B cell (primary cell): ENCODE results near the gene GTF2A1L. TPM values are rescaled to one million over a fixed set of nuclear protein-coding genes. Genes with fewer than 3 reads are reported as not detected.

Experiments used
- ATAC-seq: fragments of 200-7000 bp; cut with Tn5 transposase; one replicate; pipeline ENCODE4 v1.10.0; 2021; ENCODE audit warnings: low read depth, mild to moderate bottlenecking, moderate number of reproducible peaks, moderate library complexity
- CTCF ChIA-PET: fragments of 350-600 bp; sonication (Branson Sonifier 250); formaldehyde crosslinking; loops from one replicate; lab custom pipeline; 2021; ENCODE audit warnings: antibody characterized with exemption, inconsistent platforms; lab: Charles Lee
- POLR2A ChIA-PET: fragments of 350-600 bp; sonication (Branson Sonifier 250); formaldehyde crosslinking; loops from one replicate; lab custom pipeline; 2021; ENCODE audit warnings: antibody characterized with exemption; lab: Charles Lee
- DNase-seq: peaks from one replicate; pipeline ENCODE4 v3.0.0; 2013
- H2AFZ ChIP-seq: 2 replicates; pipeline ENCODE4 v1.6.1; 2012; ENCODE audit warnings: mild to moderate bottlenecking, low read depth, low read length; ENCODE audit not compliant: insufficient read depth, poor library complexity, severe bottlenecking
- H3K27ac ChIP-seq, 2 donors: 1 replicate in 1 of 2; 2 replicates in 1 of 2; pipeline ENCODE4 v1.5.1; 2012 to 2013; ENCODE audit warnings: low read length in 2 of 2, mild to moderate bottlenecking in 2 of 2, moderate library complexity in 1 of 2
- H3K27me3 ChIP-seq, 4 experiments: fragments of 200-600 bp in 1 of 4; sonication (generic) in 1 of 4; replicated peaks in 1 of 4; 1 replicate in 2 of 4; 2 replicates in 2 of 4; pipeline versions ENCODE4 v1.6.1 to v1.7.0; 2013 to 2016; ENCODE audit warnings: low read length in 3 of 4, mild to moderate bottlenecking in 2 of 4, mixed read lengths in 1 of 4, moderate library complexity in 1 of 4; ENCODE audit not compliant: insufficient read depth in 4 of 4, control insufficient read depth in 3 of 4; ENCODE audit errors: control extremely low read depth in 1 of 4
- H3K36me3 ChIP-seq, 2 experiments: replicated peaks in 1 of 2; 1 replicate in 1 of 2; 2 replicates in 1 of 2; pipeline versions ENCODE4 v1.6.1 to v1.7.1; 2013; ENCODE audit warnings: low read length in 1 of 2; ENCODE audit not compliant: insufficient read depth in 2 of 2, control insufficient read depth in 1 of 2; ENCODE audit errors: control extremely low read depth in 1 of 2, extremely low read depth in 1 of 2
- H3K4me1 ChIP-seq, 2 donors: fragments of 200-600 bp in 1 of 2; sonication (generic) in 1 of 2; 1 replicate in 1 of 2; 2 replicates in 1 of 2; pipeline versions ENCODE4 v1.5.1 to v1.6.1; 2013 to 2017; ENCODE audit warnings: low read length in 2 of 2; ENCODE audit not compliant: control insufficient read depth in 2 of 2, insufficient read depth in 2 of 2
- H3K4me2 ChIP-seq: replicated peaks from 2 replicates; pipeline ENCODE3; 2012; ENCODE audit warnings: mild to moderate bottlenecking, low read depth, low read length; ENCODE audit not compliant: poor library complexity, severe bottlenecking
- H3K4me3 ChIP-seq, 5 experiments: fragments of 200-600 bp in 1 of 5; sonication (generic) in 1 of 5; 1 replicate in 3 of 5; 2 replicates in 2 of 5; pipeline versions ENCODE4 v1.5.1 to v1.7.0; 2011 to 2016; ENCODE audit warnings: low read length in 4 of 5, mild to moderate bottlenecking in 4 of 5, low read depth in 2 of 5, control low read depth in 1 of 5, moderate library complexity in 1 of 5; ENCODE audit not compliant: insufficient read depth in 1 of 5; ENCODE audit errors: control extremely low read depth in 1 of 5, extremely low read depth in 1 of 5
- H3K79me2 ChIP-seq: fragments of 200-600 bp; sonication (generic); one replicate; pipeline ENCODE4 v1.6.0; 2016; ENCODE audit warnings: low read length; ENCODE audit not compliant: control insufficient read depth, insufficient read depth
- H3K9ac ChIP-seq: fragments of 200-600 bp; sonication (generic); 2 replicates; pipeline ENCODE4 v1.6.1; 2017; ENCODE audit warnings: mild to moderate bottlenecking, low read length, moderate library complexity
- H3K9me3 ChIP-seq, 3 donors: one replicate each; pipeline versions ENCODE4 v1.6.1 to v1.7.1; 2013; ENCODE audit warnings: low read length in 2 of 3; ENCODE audit not compliant: control insufficient read depth in 2 of 3, insufficient read depth in 1 of 3; ENCODE audit errors: control extremely low read depth in 1 of 3
- H4K20me1 ChIP-seq: 2 replicates; pipeline ENCODE4 v1.6.0; 2012; ENCODE audit warnings: mild to moderate bottlenecking, low read length; ENCODE audit not compliant: insufficient read depth, control insufficient read depth, poor library complexity, severe bottlenecking
- H3K27ac Mint-ChIP-seq: one replicate; pipeline ENCODE4 v1.8.0; 2021; ENCODE audit warnings: mixed read lengths
- H3K27me3 Mint-ChIP-seq: one replicate; pipeline ENCODE4 v1.8.0; 2021; ENCODE audit warnings: mixed read lengths
- H3K4me1 Mint-ChIP-seq: one replicate; pipeline ENCODE4 v1.8.0; 2021; ENCODE audit warnings: mixed read lengths
- H3K4me3 Mint-ChIP-seq: one replicate; pipeline ENCODE4 v1.8.0; 2021; ENCODE audit warnings: mixed read lengths
- H3K9me3 Mint-ChIP-seq: one replicate; pipeline ENCODE4 v1.8.0; 2022; ENCODE audit warnings: mixed read lengths; ENCODE audit not compliant: insufficient read depth
- EZH2 ChIP-seq: IDR thresholded peaks from 2 replicates; pipeline ENCODE4 v1.6.1; 2012; ENCODE audit warnings: borderline replicate concordance, low read depth, mild to moderate bottlenecking, moderate library complexity, low read length; ENCODE audit not compliant: insufficient read depth, poor library complexity, severe bottlenecking
- WGBS: methylation state at CpG from one replicate; pipeline ENCODE4 v1.1.5; 2013; ENCODE audit warnings: missing lambda C conversion rate; ENCODE audit not compliant: insufficient coverage; 5-methylcytosine and 5-hydroxymethylcytosine counted together
- intact Hi-C: fragments of 100-400 bp; cut with micrococcal nuclease; formaldehyde crosslinking; loops from one replicate; pipeline ENCODE4 v1.10.0; 2022
- polyA plus RNA-seq: library from polyadenylated mRNA; depleted of rRNA; stranded (reverse); fragments of >200 nt; gene quantifications from 2 replicates; pipeline ENCODE4 v1.2.3, GENCODE V29; 2012
- total RNA-seq, 2 donors: library from RNA; stranded (reverse); fragments of 120-200 nt in 1 of 2; gene quantifications; 1 replicate in 1 of 2; 2 replicates in 1 of 2; pipeline versions ENCODE4 v1.2.3 to v1.2.4, GENCODE V29; 2013 to 2022
- TF ChIP-seq, protein P1 (sequence below): fragments of 200-600 bp; IDR thresholded peaks from one replicate; pipeline ENCODE4 v1.8.0; 2022; ENCODE audit warnings: antibody characterized with exemption, mild to moderate bottlenecking

The GTF2A1L gene
- total and polyA plus RNA-seq, 2 donors (not counting 1 experiment from before 2014, with no cell fraction given): not detected

DNA sequence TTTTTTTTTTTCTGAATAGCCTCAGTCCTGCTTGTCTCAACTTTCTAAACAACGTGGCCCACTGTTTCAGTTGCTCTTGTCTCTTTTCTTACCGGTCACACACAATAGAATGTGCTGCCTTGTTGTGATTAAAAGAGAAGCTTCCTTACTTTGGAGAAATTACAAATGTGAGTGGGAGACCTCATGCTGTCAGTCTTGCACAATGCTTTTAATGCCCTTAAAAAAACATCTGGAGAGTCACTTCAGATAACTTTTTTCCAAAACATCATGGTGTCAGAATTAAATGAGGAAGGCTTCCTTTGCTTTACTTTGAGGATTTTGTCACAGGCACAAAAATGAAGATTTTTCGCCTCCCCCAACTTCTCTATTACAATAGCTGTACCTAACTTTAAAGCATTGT is 100.2 kb downstream of the GTF2A1L start:
- CTCF ChIA-PET: no interaction called here
- Histone ChIP-seq H3K9me3 (no peaks in the 10 kb centered on the region), H3K27me3 (no peaks in the 10 kb centered on the region), H3K9ac (no peak overlapping the region), H3K4me3 (no peak overlapping the region), H3K79me2 (no peaks in the 10 kb centered on the region), H2AFZ (no peak overlapping the region), H4K20me1 (no peaks in the 10 kb centered on the region), H3K4me2 (no peak overlapping the region), H3K4me1 (no peaks in the 10 kb centered on the region), H3K36me3 (no peaks in the 10 kb centered on the region), H3K27ac (no peak overlapping the region)
- no peak for DNase-seq
- POLR2A ChIA-PET: no interaction called here
- Mint-ChIP-seq H3K4me3 (no peak overlapping the region), H3K9me3 (no peaks in the 10 kb centered on the region), H3K27me3 (peaks cover 13% of the 10 kb centered on the region), H3K4me1 (no peaks in the 10 kb centered on the region), H3K27ac (no peak overlapping the region)
- intact Hi-C loops: no loop called here
- WGBS: no CpG with 5 or more reads among the region's 3 CpGs
- no peak for ATAC-seq
- TF ChIP-seq EZH2: no peak
- TF ChIP-seq, protein P1, sequence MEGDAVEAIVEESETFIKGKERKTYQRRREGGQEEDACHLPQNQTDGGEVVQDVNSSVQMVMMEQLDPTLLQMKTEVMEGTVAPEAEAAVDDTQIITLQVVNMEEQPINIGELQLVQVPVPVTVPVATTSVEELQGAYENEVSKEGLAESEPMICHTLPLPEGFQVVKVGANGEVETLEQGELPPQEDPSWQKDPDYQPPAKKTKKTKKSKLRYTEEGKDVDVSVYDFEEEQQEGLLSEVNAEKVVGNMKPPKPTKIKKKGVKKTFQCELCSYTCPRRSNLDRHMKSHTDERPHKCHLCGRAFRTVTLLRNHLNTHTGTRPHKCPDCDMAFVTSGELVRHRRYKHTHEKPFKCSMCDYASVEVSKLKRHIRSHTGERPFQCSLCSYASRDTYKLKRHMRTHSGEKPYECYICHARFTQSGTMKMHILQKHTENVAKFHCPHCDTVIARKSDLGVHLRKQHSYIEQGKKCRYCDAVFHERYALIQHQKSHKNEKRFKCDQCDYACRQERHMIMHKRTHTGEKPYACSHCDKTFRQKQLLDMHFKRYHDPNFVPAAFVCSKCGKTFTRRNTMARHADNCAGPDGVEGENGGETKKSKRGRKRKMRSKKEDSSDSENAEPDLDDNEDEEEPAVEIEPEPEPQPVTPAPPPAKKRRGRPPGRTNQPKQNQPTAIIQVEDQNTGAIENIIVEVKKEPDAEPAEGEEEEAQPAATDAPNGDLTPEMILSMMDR: no peak

DNA sequence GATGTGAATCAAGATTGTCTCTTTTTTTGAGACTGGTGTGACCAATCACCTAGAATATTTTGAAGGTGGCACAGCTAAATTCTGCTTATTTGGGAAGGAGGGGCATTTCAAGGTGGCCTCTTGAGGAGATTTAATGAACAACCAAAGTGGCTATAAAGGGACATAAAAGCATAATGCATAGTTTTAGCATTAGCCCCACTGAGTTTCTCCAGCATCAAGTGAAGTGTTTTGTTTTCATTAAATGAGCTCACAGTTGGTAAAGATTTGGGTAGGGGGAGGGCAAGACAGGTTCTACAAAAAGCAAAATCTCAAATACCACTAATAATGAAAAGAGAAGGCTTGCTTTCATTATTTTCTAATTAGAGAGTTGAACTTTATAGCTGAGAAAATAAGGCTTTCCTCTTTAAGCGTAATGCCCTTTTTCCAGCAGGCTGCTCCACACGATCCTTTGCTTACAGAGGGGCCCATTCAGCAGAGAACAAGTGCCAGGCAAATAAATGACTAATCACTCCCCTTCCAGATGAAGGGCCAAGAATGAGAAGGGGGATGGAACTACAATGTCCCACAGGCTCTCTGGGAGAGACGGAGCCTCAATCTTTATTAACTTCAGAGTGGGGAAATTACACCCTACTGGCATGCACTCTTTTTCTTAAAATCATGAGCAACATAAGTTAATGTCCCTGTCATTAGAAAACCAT is 102.0 kb downstream of the GTF2A1L start:
- H3K79me2 ChIP-seq: no peaks in the 10 kb centered on the region
- H3K4me3 Mint-ChIP-seq: no peak overlapping the region
- WGBS: no CpG with 5 or more reads among the region's 3 CpGs

More for the DNA sequence above, 102.0 kb downstream of the GTF2A1L start:
- ChIA-PET CTCF (no interaction called here), POLR2A (no interaction called here)
- ATAC-seq: no peak
- Histone ChIP-seq H3K4me3 (no peak overlapping the region), H3K36me3 (no peaks in the 10 kb centered on the region), H3K4me2 (no peak overlapping the region), H3K4me1 (no peaks in the 10 kb centered on the region), H4K20me1 (no peaks in the 10 kb centered on the region), H2AFZ (no peak overlapping the region), H3K9ac (no peak overlapping the region), H3K27me3 (no peaks in the 10 kb centered on the region), H3K9me3 (no peaks in the 10 kb centered on the region), H3K27ac (no peak overlapping the region)
- Mint-ChIP-seq H3K27ac (no peak overlapping the region), H3K27me3 (peaks cover 8% of the 10 kb centered on the region), H3K4me1 (no peaks in the 10 kb centered on the region), H3K9me3 (no peaks in the 10 kb centered on the region)
- DNase-seq: no peak
- intact Hi-C loops: no loop called here
- no peak for TF ChIP-seq EZH2
- TF ChIP-seq, protein P1: no peak
